HG03378 (cell line): Measurements from ENCODE around the gene RBM11.
"Not testable (repeated sequence)": the region's sequence is repeated elsewhere in the genome, so short reads cannot be mapped to it uniquely, and the experiment has no call there.

Experiments
- ATAC-seq: cut with Tn5 transposase; IDR thresholded peaks from one replicate; pipeline ENCODE4 v1.9.1; 2021; ENCODE audit warnings: mild to moderate bottlenecking, moderate library complexity; ENCODE audit not compliant: unreplicated experiment

RBM11 gene

GRCh38 chr21:14215971-14216641, at the start of gene RBM11:
TSS of gene RBM11 (plus strand) at chr21:14216157. CDS start at chr21:14216187, 30 bp downstream.
- ATAC-seq = peak; percentile 63

- not testable (repeated sequence) for ATAC-seq
Measured at GRCh38 chr21:14166463-14167223, 49.3 kb upstream of the RBM11 start.

- no peak for ATAC-seq
Measured at GRCh38 chr21:14206222-14206621, 9.7 kb upstream of the RBM11 start.

- no peak for ATAC-seq
Measured at GRCh38 chr21:14210738-14211137, 5.2 kb upstream of the RBM11 start, which contains the start of gene LIPI. TSS of gene LIPI (minus strand) at chr21:14210955. CDS start at chr21:14210845, 110 bp downstream.

- no peak for ATAC-seq
Measured at GRCh38 chr21:14213164-14213563, 2.8 kb upstream of the RBM11 start.

- ATAC-seq = no peak
Measured at GRCh38 chr21:14223365-14223764, 7.4 kb downstream of the RBM11 start.

- no peak for ATAC-seq
Measured at GRCh38 chr21:14229399-14229798, 13.4 kb downstream of the RBM11 start.

GRCh38 chr21:14235101-14235500, 19.1 kb downstream of the RBM11 start:
- no peak for ATAC-seq

- no peak for ATAC-seq
Measured at GRCh38 chr21:14236180-14236579, 20.2 kb downstream of the RBM11 start.

GRCh38 chr21:14239281-14239680, 23.3 kb downstream of the RBM11 start:
- ATAC-seq = no peak

- ATAC-seq = no peak
Measured at GRCh38 chr21:14241297-14241696, 25.3 kb downstream of the RBM11 start.

GRCh38 chr21:14243461-14243860, 27.5 kb downstream of the RBM11 start:
- ATAC-seq = no peak

GRCh38 chr21:14243874-14244273, 27.9 kb downstream of the RBM11 start:
- ATAC-seq = no peak

- ATAC-seq = no peak
Measured at GRCh38 chr21:14244911-14245310, 29.0 kb downstream of the RBM11 start.

- ATAC-seq = no peak
Measured at GRCh38 chr21:14245711-14246110, 29.8 kb downstream of the RBM11 start.

GRCh38 chr21:14251336-14251735, 35.4 kb downstream of the RBM11 start:
- no peak for ATAC-seq

- ATAC-seq = peak; percentile 82
Measured at GRCh38 chr21:14259747-14260146, 43.8 kb downstream of the RBM11 start.

GRCh38 chr21:14260174-14260764, 44.3 kb downstream of the RBM11 start:
- no peak for ATAC-seq

- ATAC-seq = no peak
Measured at GRCh38 chr21:14262039-14262438, 46.1 kb downstream of the RBM11 start.

GRCh38 chr21:14263879-14264278, 47.9 kb downstream of the RBM11 start:
- no peak for ATAC-seq

- ATAC-seq = no peak
Measured at GRCh38 chr21:14265023-14265422, 49.1 kb downstream of the RBM11 start.

GRCh38 chr21:14267076-14267475, 51.1 kb downstream of the RBM11 start:
- no peak for ATAC-seq
